CD14-positive monocyte (primary cell): ENCODE measurements around the gene CLN5. TPM values are rescaled to one million over a fixed set of nuclear protein-coding genes. Genes with fewer than 3 reads are reported as not detected.

ENCODE experiments used
- DNase-seq, 3 donors: peaks; one replicate each; pipeline ENCODE4 v3.0.0-alpha.2; 2011 to 2022
- H2AFZ ChIP-seq: 2 replicates; pipeline ENCODE4 v1.6.0; 2012; ENCODE audit warnings: mild to moderate bottlenecking, low read depth, low read length, inconsistent platforms; ENCODE audit not compliant: insufficient read depth, poor library complexity, severe bottlenecking
- H3K27ac ChIP-seq, 2 donors: 1 replicate in 1 of 2; 2 replicates in 1 of 2; pipeline ENCODE4 v1.5.1; 2012 to 2013; ENCODE audit warnings: low read length in 2 of 2, control low read depth in 1 of 2, inconsistent platforms in 1 of 2, low read depth in 1 of 2, mild to moderate bottlenecking in 1 of 2
- H3K27me3 ChIP-seq, 2 donors: one replicate each; pipeline versions ENCODE4 v1.6.0 to v1.6.1; 2011 to 2013; ENCODE audit warnings: low read length in 2 of 2; ENCODE audit not compliant: control insufficient read depth in 2 of 2, insufficient read depth in 2 of 2
- H3K36me3 ChIP-seq, 2 donors: replicated peaks in 1 of 2; 1 replicate in 1 of 2; 2 replicates in 1 of 2; pipeline versions ENCODE4 v1.5.1 to v1.6.1; 2012 to 2013; ENCODE audit warnings: low read length in 2 of 2, control low read depth in 1 of 2, inconsistent platforms in 1 of 2, mild to moderate bottlenecking in 1 of 2; ENCODE audit not compliant: insufficient read depth in 2 of 2, control insufficient read depth in 1 of 2
- H3K4me1 ChIP-seq, 2 donors: 1 replicate in 1 of 2; 2 replicates in 1 of 2; pipeline versions ENCODE4 v1.5.1 to v1.6.1; 2012 to 2013; ENCODE audit warnings: low read length in 2 of 2, control low read depth in 1 of 2, inconsistent platforms in 1 of 2, mild to moderate bottlenecking in 1 of 2, moderate library complexity in 1 of 2; ENCODE audit not compliant: insufficient read depth in 2 of 2, control insufficient read depth in 1 of 2
- H3K4me2 ChIP-seq: replicated peaks from 2 replicates; pipeline ENCODE3; 2012; ENCODE audit warnings: low read length, moderate library complexity, mild to moderate bottlenecking; ENCODE audit not compliant: poor library complexity, severe bottlenecking; ENCODE audit errors: extremely low read depth
- H3K4me3 ChIP-seq, 3 experiments: fragments of 200-600 bp in 1 of 3; sonication (generic) in 1 of 3; replicated peaks in 1 of 3; 1 replicate in 2 of 3; 2 replicates in 1 of 3; pipeline ENCODE4 v1.5.1; 2011 to 2013; ENCODE audit warnings: low read length in 3 of 3, mild to moderate bottlenecking in 3 of 3, control low read depth in 2 of 3, low read depth in 2 of 3, inconsistent platforms in 1 of 3, moderate library complexity in 1 of 3
- H3K79me2 ChIP-seq: 2 replicates; pipeline ENCODE4 v1.6.0; 2012; ENCODE audit warnings: mild to moderate bottlenecking, control low read depth, inconsistent platforms, low read length, moderate library complexity; ENCODE audit not compliant: insufficient read depth
- H3K9ac ChIP-seq: 2 replicates; pipeline ENCODE4 v1.6.0; 2017; ENCODE audit warnings: low read length, mild to moderate bottlenecking; ENCODE audit not compliant: insufficient read depth, poor library complexity, severe bottlenecking
- H3K9me3 ChIP-seq, 2 donors: replicated peaks in 1 of 2; 1 replicate in 1 of 2; 2 replicates in 1 of 2; pipeline versions ENCODE4 v1.5.1 to v1.6.1; 2012 to 2013; ENCODE audit warnings: low read length in 2 of 2, control low read depth in 1 of 2; ENCODE audit not compliant: control insufficient read depth in 1 of 2, insufficient read depth in 1 of 2
- H4K20me1 ChIP-seq: 2 replicates; pipeline ENCODE4 v1.6.0; 2012; ENCODE audit warnings: mild to moderate bottlenecking, low read length, control low read depth, moderate library complexity; ENCODE audit not compliant: insufficient read depth
- H3K27ac Mint-ChIP-seq, 7 donors: one replicate each; pipeline ENCODE4 v1.8.0; 2020; ENCODE audit warnings: mild to moderate bottlenecking in 7 of 7, mixed read lengths in 7 of 7, moderate library complexity in 6 of 7, inconsistent platforms in 2 of 7
- H3K27me3 Mint-ChIP-seq, 3 donors: one replicate each; pipeline ENCODE4 v1.8.0; 2021 to 2022; ENCODE audit warnings: low read depth in 3 of 3, mild to moderate bottlenecking in 3 of 3, mixed read lengths in 3 of 3, moderate library complexity in 3 of 3, inconsistent platforms in 1 of 3
- H3K36me3 Mint-ChIP-seq, 2 donors: one replicate each; pipeline ENCODE4 v1.8.0; 2020; ENCODE audit warnings: mixed read lengths in 2 of 2, inconsistent platforms in 1 of 2, mild to moderate bottlenecking in 1 of 2
- H3K4me1 Mint-ChIP-seq: one replicate; pipeline ENCODE4 v1.8.0; 2020; ENCODE audit warnings: mild to moderate bottlenecking, mixed read lengths
- H3K4me3 Mint-ChIP-seq, 2 donors: one replicate each; pipeline ENCODE4 v1.8.0; 2020; ENCODE audit warnings: mild to moderate bottlenecking in 2 of 2, mixed read lengths in 2 of 2, moderate library complexity in 1 of 2
- H3K9me3 Mint-ChIP-seq, 7 donors: one replicate each; pipeline ENCODE4 v1.8.0; 2020 to 2022; ENCODE audit warnings: mixed read lengths in 7 of 7, mild to moderate bottlenecking in 6 of 7, moderate library complexity in 6 of 7, inconsistent platforms in 2 of 7
- CTCF ChIP-seq: fragments of 200-600 bp; IDR thresholded peaks from one replicate; pipeline ENCODE4 v1.8.0; 2022; ENCODE audit warnings: antibody characterized with exemption, mild to moderate bottlenecking
- WGBS: methylation state at CpG from one replicate; pipeline ENCODE4 v1.1.5; 2013; ENCODE audit warnings: missing lambda C conversion rate; ENCODE audit not compliant: insufficient coverage; 5-methylcytosine and 5-hydroxymethylcytosine counted together
- intact Hi-C, 2 donors: fragments of 100-400 bp; cut with micrococcal nuclease; formaldehyde crosslinking; loops; one replicate each; pipeline versions ENCODE4 v1.15.0 to v1.15.1; 2023
- polyA plus RNA-seq, 3 donors: library from polyadenylated mRNA; depleted of rRNA in 1 of 3; unstranded in 2 of 3; stranded (reverse) in 1 of 3; fragments of 300-500 nt in 2 of 3; fragments of >200 nt in 1 of 3; fragmentation: Illumina TruSeq in 2 of 3; gene quantifications; 1 replicate in 2 of 3; 2 replicates in 1 of 3; pipeline ENCODE4 v1.2.3, GENCODE V29; 2012 to 2021

Gene CLN5
- polyA plus RNA-seq, 3 donors, result 9.8 to 22.1 (median 21.5) TPM

GRCh38 chr13:76965759-76966421 is 26.0 kb upstream of the CLN5 start:
- H3K9me3 ChIP-seq, result peaks cover 3 to 5% of the 10 kb centered on the region in 2 donors
- no peaks in the 10 kb centered on the region for H3K4me1 ChIP-seq
- H3K27ac Mint-ChIP-seq, result peak overlapping the region in 1 of 7 donors; percentile 11

DNA sequence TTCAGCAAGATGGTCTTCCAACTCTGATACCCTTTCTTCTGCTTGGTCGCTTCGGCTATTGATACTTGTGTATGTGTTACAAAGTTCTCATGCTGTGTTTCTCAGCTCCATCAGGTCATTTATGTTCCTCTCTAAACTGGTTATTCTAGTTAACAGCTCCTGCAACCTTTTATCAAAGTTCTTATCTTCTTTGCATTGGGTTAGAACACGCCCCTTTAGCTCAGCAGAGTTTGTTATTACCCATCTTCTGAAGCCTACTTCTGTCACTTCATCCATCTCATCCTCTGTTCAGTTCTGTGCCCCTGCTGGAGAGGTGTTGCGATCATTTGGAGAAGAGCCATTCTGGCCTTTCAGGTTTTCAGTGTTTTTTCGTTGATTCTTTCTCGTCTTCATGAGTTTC is 24.9 kb upstream of the CLN5 start:
- Histone ChIP-seq H3K27me3 (peaks cover 0 to 2% of the 10 kb centered on the region in 2 donors), H3K9me3 (no peaks in the 10 kb centered on the region), H3K79me2 (no peaks in the 10 kb centered on the region), H3K9ac (no peak overlapping the region), H3K27ac (no peak overlapping the region), H4K20me1 (no peaks in the 10 kb centered on the region), H3K4me3 (no peak overlapping the region), H3K4me1 (no peaks in the 10 kb centered on the region), H3K4me2 (no peak overlapping the region), H2AFZ (no peak overlapping the region), H3K36me3 (no peaks in the 10 kb centered on the region)
- DNase-seq, result no peak
- Mint-ChIP-seq H3K27ac (no peak overlapping the region), H3K4me3 (no peak overlapping the region), H3K36me3 (no peaks in the 10 kb centered on the region), H3K4me1 (peaks cover 2% of the 10 kb centered on the region), H3K9me3 (peaks cover 0 to 3% (median 0%) of the 10 kb centered on the region in 7 donors), H3K27me3 (peaks cover 1 to 5% (median 3%) of the 10 kb centered on the region in 3 donors)
- TF ChIP-seq CTCF, result no peak
- 100% methylated on average over 5 of the region's 6 CpGs for WGBS
- intact Hi-C loops, result no loop called here

More at GRCh38 chr13:76965759-76966421, 26.0 kb upstream of the CLN5 start:
- Histone ChIP-seq H3K27me3 (peaks cover 0 to 2% of the 10 kb centered on the region in 2 donors), H4K20me1 (no peaks in the 10 kb centered on the region), H3K27ac (no peak overlapping the region), H2AFZ (no peak overlapping the region), H3K4me3 (no peak overlapping the region), H3K4me2 (no peak overlapping the region), H3K36me3 (no peaks in the 10 kb centered on the region), H3K9ac (no peak overlapping the region), H3K79me2 (no peaks in the 10 kb centered on the region)
- no peaks in the 10 kb centered on the region for H3K4me1 Mint-ChIP-seq
- peaks cover under 1 to 9% (median 6%) of the 10 kb centered on the region in 7 donors for H3K9me3 Mint-ChIP-seq
- no peaks in the 10 kb centered on the region for H3K36me3 Mint-ChIP-seq
- no peak overlapping the region for H3K4me3 Mint-ChIP-seq
- no peak for TF ChIP-seq CTCF
- no peak for DNase-seq
- peaks cover 0 to 5% (median 3%) of the 10 kb centered on the region in 3 donors for H3K27me3 Mint-ChIP-seq
- 100% methylated on average over 1 of the region's 6 CpGs for WGBS
- intact Hi-C loops, result no loop called here
